ENCODE results near the gene GRIN2C.

- TF ChIP-seq, protein P1, sequence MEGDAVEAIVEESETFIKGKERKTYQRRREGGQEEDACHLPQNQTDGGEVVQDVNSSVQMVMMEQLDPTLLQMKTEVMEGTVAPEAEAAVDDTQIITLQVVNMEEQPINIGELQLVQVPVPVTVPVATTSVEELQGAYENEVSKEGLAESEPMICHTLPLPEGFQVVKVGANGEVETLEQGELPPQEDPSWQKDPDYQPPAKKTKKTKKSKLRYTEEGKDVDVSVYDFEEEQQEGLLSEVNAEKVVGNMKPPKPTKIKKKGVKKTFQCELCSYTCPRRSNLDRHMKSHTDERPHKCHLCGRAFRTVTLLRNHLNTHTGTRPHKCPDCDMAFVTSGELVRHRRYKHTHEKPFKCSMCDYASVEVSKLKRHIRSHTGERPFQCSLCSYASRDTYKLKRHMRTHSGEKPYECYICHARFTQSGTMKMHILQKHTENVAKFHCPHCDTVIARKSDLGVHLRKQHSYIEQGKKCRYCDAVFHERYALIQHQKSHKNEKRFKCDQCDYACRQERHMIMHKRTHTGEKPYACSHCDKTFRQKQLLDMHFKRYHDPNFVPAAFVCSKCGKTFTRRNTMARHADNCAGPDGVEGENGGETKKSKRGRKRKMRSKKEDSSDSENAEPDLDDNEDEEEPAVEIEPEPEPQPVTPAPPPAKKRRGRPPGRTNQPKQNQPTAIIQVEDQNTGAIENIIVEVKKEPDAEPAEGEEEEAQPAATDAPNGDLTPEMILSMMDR (IDR thresholded peaks at IDR 0.05): no peak
- TF ChIP-seq EZH2 (IDR thresholded peaks at IDR 0.05): no peak
These were observed 17.5 kb downstream of the GRIN2C start for GRCh38 chr17:74842146-74842598.
